IMR-90 (cell line): ENCODE measurements around the gene DHRSX. TPM values are rescaled to one million over a fixed set of nuclear protein-coding genes. Genes with fewer than 3 reads are reported as not detected.

Source experiments
- ATAC-seq: fragments of 200-7000 bp; cut with Tn5 transposase; 2 replicates; pipeline ENCODE4 v1.9.1; 2020; ENCODE audit warnings: low read depth, mild to moderate bottlenecking, moderate library complexity
- BruUV-seq: library from RNA; stranded (reverse); fragments of 400-500 nt; replicated peaks from 2 replicates; lab custom pipeline; 2021; lab: Mats Ljungman, UMichigan
- CTCF ChIA-PET: fragments of 300-600 bp; formaldehyde crosslinking; extraction: SDS; loops from one replicate; lab custom pipeline; 2021; ENCODE audit warnings: antibody characterized with exemption; lab: Yijun Ruan, JAX
- POLR2A ChIA-PET: fragments of 300-600 bp; sonication (Branson Sonifier 250); formaldehyde crosslinking; loops from one replicate; lab custom pipeline; 2022; ENCODE audit warnings: antibody characterized with exemption; ENCODE audit not compliant: unreplicated experiment; lab: Charles Lee
- DNase-seq: peaks from one replicate; pipeline ENCODE4 v3.0.0; 2013
- H2AFZ ChIP-seq: replicated peaks from 2 replicates; pipeline ENCODE3; 2013; ENCODE audit warnings: low read length, mild to moderate bottlenecking; ENCODE audit not compliant: poor library complexity
- H2AK5ac ChIP-seq: 2 replicates; pipeline ENCODE4 v1.6.1; 2013; ENCODE audit warnings: low read depth, low read length, inconsistent platforms
- H2AK9ac ChIP-seq: replicated peaks from 2 replicates; pipeline ENCODE3; 2013; ENCODE audit warnings: mild to moderate bottlenecking, low read depth, low read length, moderate library complexity; ENCODE audit not compliant: poor library complexity
- H2BK120ac ChIP-seq: 2 replicates; pipeline ENCODE4 v1.6.1; 2013; ENCODE audit warnings: low read depth, low read length, inconsistent platforms
- H2BK15ac ChIP-seq: 3 replicates; pipeline ENCODE4 v1.6.1; 2013; ENCODE audit warnings: low read depth, low read length, inconsistent platforms
- H2BK20ac ChIP-seq: 2 replicates; pipeline ENCODE4 v1.6.1; 2013; ENCODE audit warnings: low read depth, mild to moderate bottlenecking, inconsistent platforms, low read length, moderate library complexity
- H2BK5ac ChIP-seq: 2 replicates; pipeline ENCODE4 v1.6.1; 2013; ENCODE audit warnings: mild to moderate bottlenecking, low read depth, low read length, inconsistent platforms; ENCODE audit not compliant: poor library complexity, severe bottlenecking
- H3K14ac ChIP-seq: replicated peaks from 2 replicates; pipeline ENCODE4 v1.6.1; 2013; ENCODE audit warnings: low read depth, low read length, inconsistent platforms
- H3K18ac ChIP-seq: 2 replicates; pipeline ENCODE4 v1.6.1; 2013; ENCODE audit warnings: low read depth, low read length, control low read depth
- H3K23ac ChIP-seq: 2 replicates; pipeline ENCODE4 v1.6.1; 2013; ENCODE audit warnings: low read depth, low read length, inconsistent platforms
- H3K27ac ChIP-seq: 2 replicates; pipeline ENCODE4 v1.5.1; 2013; ENCODE audit warnings: mild to moderate bottlenecking, control low read depth, low read length; ENCODE audit not compliant: insufficient read depth
- H3K27me3 ChIP-seq: 2 replicates; pipeline ENCODE4 v1.6.1; 2013; ENCODE audit warnings: low read length; ENCODE audit not compliant: control insufficient read depth, insufficient read depth
- H3K36me3 ChIP-seq: 2 replicates; pipeline ENCODE4 v1.6.1; 2013; ENCODE audit warnings: low read length, mixed read lengths; ENCODE audit not compliant: control insufficient read depth, insufficient read depth
- H3K4ac ChIP-seq: 2 replicates; pipeline ENCODE4 v1.6.1; 2013; ENCODE audit warnings: low read depth, low read length, inconsistent platforms
- H3K4me1 ChIP-seq: 2 replicates; pipeline ENCODE4 v1.6.1; 2013; ENCODE audit warnings: low read length, mixed read lengths; ENCODE audit not compliant: control insufficient read depth, insufficient read depth
- H3K4me2 ChIP-seq: 2 replicates; pipeline ENCODE4 v1.6.1; 2013; ENCODE audit warnings: low read depth, mild to moderate bottlenecking, control low read depth, low read length, moderate library complexity
- H3K4me3 ChIP-seq: 2 replicates; pipeline ENCODE4 v1.5.1; 2013; ENCODE audit warnings: low read depth, mild to moderate bottlenecking, control low read depth, low read length, moderate library complexity; ENCODE audit not compliant: insufficient read depth
- H3K56ac ChIP-seq: 2 replicates; pipeline ENCODE4 v1.6.1; 2013; ENCODE audit warnings: low read length, inconsistent platforms; ENCODE audit not compliant: insufficient read depth; ENCODE audit errors: extremely low read depth
- H3K79me1 ChIP-seq, 2 experiments: 2 replicates each; pipeline ENCODE4 v1.6.1; 2013; ENCODE audit warnings: low read length in 2 of 2, inconsistent platforms in 1 of 2, low read depth in 1 of 2
- H3K9ac ChIP-seq: 2 replicates; pipeline ENCODE4 v1.6.1; 2013; ENCODE audit warnings: low read depth, low read length, control low read depth
- H3K9me1 ChIP-seq: 2 replicates; pipeline ENCODE4 v1.6.1; 2013; ENCODE audit warnings: low read length, inconsistent platforms; ENCODE audit not compliant: insufficient read depth
- H3K9me3 ChIP-seq: 2 replicates; pipeline ENCODE4 v1.6.1; 2013; ENCODE audit warnings: low read length; ENCODE audit not compliant: control insufficient read depth, insufficient read depth
- H4K20me1 ChIP-seq: 2 replicates; pipeline ENCODE4 v1.6.1; 2013; ENCODE audit warnings: low read length, inconsistent platforms; ENCODE audit not compliant: insufficient read depth
- H4K5ac ChIP-seq: 2 replicates; pipeline ENCODE4 v1.6.1; 2013; ENCODE audit warnings: mild to moderate bottlenecking, low read depth, low read length, control low read depth
- H4K8ac ChIP-seq, 2 experiments: 2 replicates each; pipeline ENCODE4 v1.6.1; 2013; ENCODE audit warnings: low read depth in 2 of 2, low read length in 2 of 2, control low read depth in 1 of 2, inconsistent platforms in 1 of 2
- H4K91ac ChIP-seq: 2 replicates; pipeline ENCODE4 v1.6.1; 2013; ENCODE audit warnings: low read depth, low read length, inconsistent platforms; ENCODE audit not compliant: insufficient read depth
- FOS ChIP-seq: fragments of 150-350 bp; IDR thresholded peaks from 2 replicates; pipeline ENCODE4 v1.6.1; 2016; ENCODE audit warnings: low read depth, low read length
- MXI1 ChIP-seq: IDR thresholded peaks from 2 replicates; pipeline ENCODE4 v1.6.1; 2012; ENCODE audit warnings: low read depth, mild to moderate bottlenecking, low read length, moderate library complexity, borderline replicate concordance
- WGBS, 2 experiments: methylation state at CpG; one replicate each; pipeline versions ENCODE4 v1.1.5 to v1.1.7; 2013; ENCODE audit warnings: missing lambda C conversion rate in 2 of 2; ENCODE audit not compliant: insufficient read length in 1 of 2; ENCODE audit errors: extremely low coverage in 2 of 2; 5-methylcytosine and 5-hydroxymethylcytosine counted together
- dilution Hi-C: fragments of 300-500 bp; cut with HindIII; formaldehyde crosslinking; loops from one replicate; pipeline ENCODE4 v1.14.3; 2018; ENCODE audit warnings: low sequenced_read_pairs; ENCODE audit not compliant: unreplicated experiment
- in situ Hi-C: fragments of 300-500 bp; cut with MboI; formaldehyde crosslinking; loops from 3 replicates; pipeline ENCODE4 v1.14.3; 2019; ENCODE audit warnings: low sequenced_read_pairs, inconsistent platforms, mixed read lengths
- intact Hi-C: fragments of 100-400 bp; cut with micrococcal nuclease; formaldehyde crosslinking; loops from 2 replicates; pipeline ENCODE4 v1.10.0; 2022
- polyA plus RNA-seq, 3 experiments: library from polyadenylated mRNA; depleted of rRNA; stranded (reverse); fragments of >200 nt; gene quantifications; 2 replicates each; pipeline ENCODE4 v1.2.3, GENCODE V29; 2012; ENCODE audit warnings: low replicate concordance in 1 of 3
- total RNA-seq: library from RNA; depleted of rRNA; stranded (reverse); fragments of >200 nt; gene quantifications from 2 replicates; pipeline ENCODE4 v1.2.3, GENCODE V29; 2012

DHRSX gene
- total and polyA plus RNA-seq, 2 of the 4 experiments (the other 2 are of a cell fraction): 26.2 to 38.0 TPM

DNA sequence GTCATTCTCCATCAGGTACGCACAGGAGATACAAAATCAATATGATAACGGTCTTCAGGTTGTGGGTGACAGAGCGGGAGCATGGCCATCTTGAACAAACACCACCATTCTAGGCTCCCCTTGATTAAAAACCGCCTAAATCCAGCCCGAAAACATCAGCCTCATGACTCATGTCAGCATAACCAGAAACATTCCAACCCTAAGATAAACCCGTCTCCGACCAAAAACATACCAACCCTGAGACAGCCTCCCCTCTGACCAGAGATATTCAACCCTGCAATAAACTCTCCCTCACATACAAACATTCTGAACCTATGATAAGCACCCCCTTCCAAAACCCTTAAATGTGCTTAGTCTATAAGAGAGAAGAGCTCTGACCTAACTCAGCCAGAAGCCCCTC lies 157.9 kb downstream of the DHRSX start:
- Histone ChIP-seq H2BK20ac (peak overlapping the region; percentile 94), H3K4me1 (peaks cover 10% of the 10 kb centered on the region), H4K20me1 (peaks cover 8% of the 10 kb centered on the region; the same call in 1 of the 2 replicates), H3K27ac (peak overlapping the region; percentile 77; the same call in 1 of the 2 replicates), H3K18ac (peak overlapping the region; percentile 56; the same call in 1 of the 2 replicates), H3K4ac (peak overlapping the region; percentile 97), H3K23ac (peak overlapping the region; percentile 76; the same call in 1 of the 2 replicates), H2AFZ (no peak overlapping the region), H2AK5ac (peak overlapping the region; percentile 87; the same call in 1 of the 2 replicates), H3K14ac (peak overlapping the region; percentile 89; the same call in 1 of the 2 replicates), H2BK5ac (peak overlapping the region; percentile 77), H3K56ac (peak overlapping the region; percentile 60; the same call in 1 of the 2 replicates), H2BK15ac (peak overlapping the region; percentile 85; the same call in 2 of the 3 replicates), H3K79me1 (peaks cover 17 to 34% of the 10 kb centered on the region in 2 experiments; a peak in 3 of 4 replicates), H4K91ac (peak overlapping the region; percentile 92), H3K36me3 (peaks cover 7% of the 10 kb centered on the region), H4K8ac (peak overlapping the region; percentile 10 to 39; a peak in 1 of 4 replicates), H3K27me3 (no peaks in the 10 kb centered on the region), H3K4me3 (no peak overlapping the region), H2BK120ac (peak overlapping the region; percentile 95), H3K9me1 (peaks cover 11% of the 10 kb centered on the region), H3K9me3 (no peaks in the 10 kb centered on the region), H3K4me2 (peak overlapping the region; percentile 25; the same call in 1 of the 2 replicates), H4K5ac (no peak overlapping the region; the same call in 1 of the 2 replicates), H2AK9ac (no peak overlapping the region), H3K9ac (no peak overlapping the region)
- dilution Hi-C loops (no loop called here), in situ Hi-C loops (no loop called here), intact Hi-C loops (no loop called here)
- no TSS peak for BruUV-seq
- POLR2A ChIA-PET: no interaction called here
- ATAC-seq: peak; percentile 99
- TF ChIP-seq MXI1 (no peak), FOS (peak; percentile 62; the same call in 1 of the 2 replicates)
- WGBS, 2 experiments: 55% methylated on average over 3 of the region's 7 CpGs; no CpG with 5 or more reads in 1 of the 2 experiments
- CTCF ChIA-PET: no interaction called here
- DNase-seq: peak; percentile 86
